Activated CD4-positive, alpha-beta memory T cell treated with anti-CD3 and anti-CD28 coated beads for 36 hours (primary cell): ENCODE data around the gene HEMK1. TPM values are rescaled to one million over a fixed set of nuclear protein-coding genes. Genes with fewer than 3 reads are reported as not detected.

Experiments
- CTCF ChIA-PET: fragments of 350-600 bp; sonication (Branson Sonifier 250); formaldehyde crosslinking; loops from one replicate; lab custom pipeline; 2021; ENCODE audit warnings: antibody characterized with exemption, inconsistent platforms; lab: Charles Lee
- POLR2A ChIA-PET: fragments of 350-600 bp; sonication (Branson Sonifier 250); formaldehyde crosslinking; loops from one replicate; lab custom pipeline; 2021; ENCODE audit warnings: antibody characterized with exemption; lab: Charles Lee
- DNase-seq: peaks from one replicate; pipeline ENCODE4 v3.0.0-alpha.2; 2020
- H3K27ac Mint-ChIP-seq: one replicate; pipeline ENCODE4 v1.8.0; 2021; ENCODE audit warnings: mixed read lengths
- H3K27me3 Mint-ChIP-seq: one replicate; pipeline ENCODE4 v1.8.0; 2021; ENCODE audit warnings: mixed read lengths
- H3K36me3 Mint-ChIP-seq: one replicate; pipeline ENCODE4 v1.8.0; 2021; ENCODE audit warnings: mixed read lengths
- H3K4me1 Mint-ChIP-seq: one replicate; pipeline ENCODE4 v1.8.0; 2021; ENCODE audit warnings: low read depth, mixed read lengths
- H3K4me3 Mint-ChIP-seq: one replicate; pipeline ENCODE4 v1.8.0; 2021; ENCODE audit warnings: mild to moderate bottlenecking, mixed read lengths
- H3K9me3 Mint-ChIP-seq: one replicate; pipeline ENCODE4 v1.8.0; 2021; ENCODE audit warnings: mixed read lengths
- intact Hi-C: fragments of 100-400 bp; cut with micrococcal nuclease; formaldehyde crosslinking; loops from one replicate; pipeline ENCODE4 v1.15.1; 2023
- total RNA-seq, 2 experiments: library from RNA; stranded (reverse); gene quantifications; one replicate each; pipeline ENCODE4 v1.2.3, GENCODE V29; 2021

HEMK1 gene
- total RNA-seq, 2 experiments from 2014 or later: 78.7 to 82.6 TPM

DNA sequence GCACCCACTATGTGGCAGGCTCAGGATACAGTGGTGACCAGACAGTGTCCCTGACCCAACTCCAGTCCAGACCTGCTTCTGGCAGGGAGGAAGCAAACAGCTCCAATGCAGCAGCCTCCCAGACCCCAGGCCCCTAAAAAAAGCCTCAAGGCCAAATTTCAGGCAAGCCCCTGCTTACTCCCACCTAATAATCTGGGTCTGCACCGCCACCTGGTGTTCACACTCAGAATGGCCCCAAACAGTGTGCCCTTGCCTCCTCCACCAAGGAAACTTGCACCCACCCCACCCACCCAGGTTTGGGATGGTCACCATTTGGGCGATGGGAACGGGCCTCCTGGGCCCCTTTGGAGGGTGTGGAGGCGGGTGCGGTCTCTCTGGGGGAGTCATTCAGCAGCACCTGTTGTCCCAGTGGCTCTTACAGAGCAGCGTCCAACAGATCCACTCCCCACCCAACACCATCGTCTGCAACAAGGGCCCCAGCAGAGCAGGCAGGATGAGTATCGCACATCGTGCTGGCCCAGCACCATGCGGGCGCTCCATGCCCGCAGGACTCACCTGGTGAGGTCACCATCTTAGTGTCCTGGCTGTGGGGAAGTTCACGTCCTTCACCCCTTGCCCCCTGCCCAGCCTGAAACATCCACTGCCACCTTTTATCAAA is 19.1 kb upstream of the HEMK1 start:
- H3K27me3 Mint-ChIP-seq: no peaks in the 10 kb centered on the region
- H3K36me3 Mint-ChIP-seq: no peaks in the 10 kb centered on the region
- H3K4me1 Mint-ChIP-seq: no peaks in the 10 kb centered on the region
- ChIA-PET CTCF (interaction anchor here (0.8 to 3.3 kb wide), 13 partner anchors 8 to 822 kb away, joined by 3 to 17 read pairs (median 4); partner anchors contain the start of genes C3orf18 and MAPKAPK3), POLR2A (no interaction called here)
- no peak overlapping the region for H3K27ac Mint-ChIP-seq
- no peaks in the 10 kb centered on the region for H3K9me3 Mint-ChIP-seq
- no peak overlapping the region for H3K4me3 Mint-ChIP-seq
- intact Hi-C loops: loop anchor here (1.0 kb wide), 1 partner anchor 114 kb away; no protein-coding TSS in a partner anchor
- DNase-seq: peak; percentile 79

DNA sequence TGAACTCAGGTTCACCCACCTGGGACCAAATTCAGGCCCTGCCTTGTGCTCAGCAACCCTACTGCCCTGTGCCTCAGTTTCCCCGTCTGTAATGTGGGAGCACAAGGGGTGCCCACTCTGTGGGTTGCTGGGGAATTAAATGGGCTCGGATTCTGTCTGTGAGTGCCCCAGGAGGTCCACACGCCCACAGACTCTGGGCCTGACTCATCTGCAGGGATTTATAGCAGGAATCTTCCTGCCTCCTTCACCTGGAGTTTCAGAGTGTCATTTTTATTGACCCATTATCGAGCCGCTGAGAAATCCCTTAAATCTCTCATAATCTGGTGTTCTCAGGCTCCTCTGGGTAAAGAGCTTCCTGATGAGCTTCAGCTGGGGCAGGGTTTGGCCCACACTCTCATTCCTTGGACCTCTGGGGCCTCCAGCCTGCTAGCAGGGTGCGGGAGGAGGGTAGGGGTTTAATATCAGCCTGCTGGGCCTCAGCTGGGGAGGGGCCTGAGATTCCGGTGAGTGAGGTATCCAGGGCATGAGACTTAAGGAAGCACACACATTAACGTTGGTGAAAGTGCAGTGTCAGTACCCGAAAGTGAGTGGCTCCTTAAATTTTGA is 18.2 kb upstream of the HEMK1 start:
- CTCF ChIA-PET: interaction anchor here (0.8 to 2.2 kb wide), 4 partner anchors 9 to 65 kb away, joined by 3 to 12 read pairs (median 6); partner anchors contain the start of genes C3orf18 and MAPKAPK3
- Mint-ChIP-seq H3K4me1 (no peaks in the 10 kb centered on the region), H3K4me3 (no peak overlapping the region), H3K27me3 (no peaks in the 10 kb centered on the region), H3K27ac (no peak overlapping the region), H3K9me3 (no peaks in the 10 kb centered on the region), H3K36me3 (no peaks in the 10 kb centered on the region)
- POLR2A ChIA-PET: no interaction called here
- no peak for DNase-seq
- intact Hi-C loops: no loop called here

DNA sequence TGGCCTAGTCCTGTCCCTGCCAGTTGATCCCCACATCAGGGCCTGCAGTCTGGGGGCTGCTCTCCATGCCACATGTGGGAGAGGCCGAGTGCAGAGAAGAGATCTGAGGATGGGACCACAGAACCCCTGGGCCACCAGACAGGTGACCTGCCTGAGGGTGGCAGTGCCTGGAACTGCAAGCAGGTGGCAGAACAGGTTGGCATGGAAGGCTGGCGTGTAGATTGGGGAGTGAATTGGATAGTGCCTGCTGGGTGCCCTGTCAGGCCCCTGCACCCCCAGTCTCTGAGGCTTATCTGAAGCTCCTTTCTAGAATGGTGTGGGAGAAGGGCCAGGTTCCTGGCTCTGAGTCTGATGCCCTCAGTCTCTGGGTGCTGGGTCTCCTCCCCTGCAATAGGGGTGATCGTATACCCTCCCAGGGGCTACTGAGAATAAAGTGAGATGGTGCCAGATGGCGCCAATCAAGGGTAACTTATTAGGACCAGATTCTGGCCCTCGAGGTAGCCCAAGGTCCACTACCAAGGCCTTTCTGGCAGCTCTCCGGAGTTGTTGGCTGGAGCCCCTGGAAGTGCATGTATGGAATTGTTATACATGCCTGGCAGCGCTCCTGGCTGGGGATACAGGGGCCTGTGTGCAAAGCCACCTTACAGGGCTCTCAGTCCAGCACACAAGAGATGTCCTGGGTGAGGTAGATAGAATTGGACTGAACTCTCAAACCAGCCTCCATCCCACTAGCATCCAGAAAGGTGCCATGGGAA is 17.5 kb upstream of the HEMK1 start:
- no peaks in the 10 kb centered on the region for H3K9me3 Mint-ChIP-seq
- ChIA-PET CTCF (interaction anchor here (0.8 to 2.2 kb wide), 3 partner anchors 9 to 65 kb away, joined by 3 to 9 read pairs (median 3); partner anchors contain the start of gene MAPKAPK3), POLR2A (no interaction called here)
- peak overlapping the region; percentile 23 for H3K27ac Mint-ChIP-seq
- no peaks in the 10 kb centered on the region for H3K4me1 Mint-ChIP-seq
- intact Hi-C loops: no loop called here
- H3K4me3 Mint-ChIP-seq: no peak overlapping the region
- peak; percentile 23 for DNase-seq
- H3K36me3 Mint-ChIP-seq: no peaks in the 10 kb centered on the region
- H3K27me3 Mint-ChIP-seq: no peaks in the 10 kb centered on the region

DNA sequence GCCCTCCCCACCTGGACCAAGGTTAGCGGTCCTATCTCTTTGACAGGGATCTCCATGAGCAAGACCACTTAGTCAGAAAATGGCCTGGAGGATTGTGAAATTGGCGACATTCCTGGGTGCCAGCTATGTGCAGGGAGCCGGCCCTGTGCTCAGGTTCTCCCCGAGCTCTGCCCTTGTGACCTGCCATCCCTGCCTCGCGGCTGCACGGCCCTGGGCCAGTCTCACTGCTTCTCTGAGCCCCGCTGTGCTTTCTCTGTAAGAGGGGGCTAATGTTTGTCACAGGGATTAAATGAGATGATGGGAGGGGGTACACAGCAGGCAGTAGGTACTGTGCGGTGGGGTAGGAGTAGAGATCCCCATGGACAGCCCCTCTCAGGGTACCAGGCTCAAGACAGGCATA is 16.7 kb upstream of the HEMK1 start:
- H3K4me3 Mint-ChIP-seq: no peak overlapping the region
- H3K4me1 Mint-ChIP-seq: no peaks in the 10 kb centered on the region
- no peaks in the 10 kb centered on the region for H3K36me3 Mint-ChIP-seq
- H3K27ac Mint-ChIP-seq: no peak overlapping the region
- CTCF ChIA-PET: no interaction called here
- H3K9me3 Mint-ChIP-seq: no peaks in the 10 kb centered on the region
- no peak for DNase-seq
- POLR2A ChIA-PET: no interaction called here
- H3K27me3 Mint-ChIP-seq: no peaks in the 10 kb centered on the region
- intact Hi-C loops: no loop called here

DNA sequence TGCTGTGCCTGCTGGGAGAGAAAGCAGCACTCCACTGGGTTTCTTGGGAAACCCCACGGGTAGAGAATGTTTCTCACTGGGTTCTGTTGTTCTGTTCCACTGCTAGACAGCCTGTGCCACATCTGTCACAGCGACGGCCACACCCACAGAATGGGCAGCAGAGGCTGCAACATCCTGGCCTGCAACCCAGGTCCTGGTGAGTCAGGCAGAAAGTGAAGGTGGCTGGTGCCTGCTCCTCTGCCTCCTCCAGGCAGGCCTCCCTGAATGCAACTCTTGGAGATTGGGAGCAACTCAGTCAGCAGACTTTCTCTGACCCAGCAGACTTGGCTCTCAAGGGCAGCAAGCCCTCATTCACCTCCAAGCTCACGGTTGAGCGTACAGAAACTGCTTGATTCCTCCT is 14.8 kb upstream of the HEMK1 start:
- Mint-ChIP-seq H3K4me1 (no peaks in the 10 kb centered on the region), H3K36me3 (no peaks in the 10 kb centered on the region), H3K4me3 (no peak overlapping the region), H3K27ac (no peak overlapping the region), H3K27me3 (no peaks in the 10 kb centered on the region), H3K9me3 (no peaks in the 10 kb centered on the region)
- ChIA-PET CTCF (interaction anchor here (1.6 kb wide), 1 partner anchor 12 kb away, joined by 5 read pairs; no protein-coding TSS in a partner anchor), POLR2A (no interaction called here)
- DNase-seq: peak; percentile 49
- intact Hi-C loops: no loop called here

DNA sequence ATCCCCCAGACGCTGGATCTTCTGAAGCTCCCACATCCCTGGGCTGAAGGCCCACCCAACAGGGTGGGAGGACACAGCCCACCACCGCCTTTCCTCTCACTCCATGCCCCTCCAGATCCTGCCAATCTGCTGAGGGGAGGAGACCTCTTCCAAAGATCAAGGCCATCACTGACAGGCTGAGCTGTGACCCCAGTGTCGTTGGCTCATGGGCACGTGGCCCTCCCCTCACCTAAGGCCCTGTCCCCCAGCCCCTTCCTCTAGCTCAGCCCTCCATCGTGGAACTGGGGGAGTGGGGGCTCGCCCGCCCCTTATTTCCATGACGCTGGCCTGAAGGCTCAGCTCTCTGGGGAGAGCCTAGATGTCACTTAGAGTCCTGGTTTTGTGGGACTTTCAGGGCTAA is 12.2 kb upstream of the HEMK1 start:
- H3K9me3 Mint-ChIP-seq: no peaks in the 10 kb centered on the region
- H3K27ac Mint-ChIP-seq: no peak overlapping the region
- H3K36me3 Mint-ChIP-seq: no peaks in the 10 kb centered on the region
- no peak for DNase-seq
- POLR2A ChIA-PET: no interaction called here
- intact Hi-C loops: no loop called here
- no peaks in the 10 kb centered on the region for H3K27me3 Mint-ChIP-seq
- H3K4me1 Mint-ChIP-seq: no peaks in the 10 kb centered on the region
- CTCF ChIA-PET: no interaction called here
- no peak overlapping the region for H3K4me3 Mint-ChIP-seq

DNA sequence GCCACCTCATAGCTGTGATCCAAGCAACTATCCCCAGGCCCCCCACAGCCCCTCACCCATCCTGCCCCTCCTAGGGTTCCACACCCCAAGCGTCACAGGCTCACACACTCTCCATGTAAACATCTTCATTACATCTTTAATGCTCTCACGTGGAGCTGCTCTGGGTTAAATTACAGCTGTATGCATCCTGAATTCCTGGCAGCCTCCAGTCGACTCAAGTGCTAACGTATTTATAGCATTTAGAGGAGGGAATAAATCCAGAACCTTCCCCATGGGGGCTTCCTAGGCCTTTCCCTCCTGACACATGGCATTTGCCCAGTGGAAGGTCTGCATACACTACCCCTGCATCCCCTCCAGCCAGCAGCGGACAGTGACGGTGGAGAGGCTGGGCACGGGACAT is 11.4 kb upstream of the HEMK1 start:
- no peak for DNase-seq
- H3K4me3 Mint-ChIP-seq: no peak overlapping the region
- H3K36me3 Mint-ChIP-seq: no peaks in the 10 kb centered on the region
- intact Hi-C loops: no loop called here
- no peaks in the 10 kb centered on the region for H3K27me3 Mint-ChIP-seq
- ChIA-PET POLR2A (interaction anchor here (0.6 kb wide), 2 partner anchors 53 to 222 kb away, joined by 3 to 4 read pairs; no protein-coding TSS in a partner anchor), CTCF (interaction anchor here (0.9 kb wide), 1 partner anchor 16 kb away, joined by 3 read pairs; no protein-coding TSS in a partner anchor)
- no peak overlapping the region for H3K27ac Mint-ChIP-seq
- no peaks in the 10 kb centered on the region for H3K9me3 Mint-ChIP-seq
- peaks cover under 1% of the 10 kb centered on the region for H3K4me1 Mint-ChIP-seq

DNA sequence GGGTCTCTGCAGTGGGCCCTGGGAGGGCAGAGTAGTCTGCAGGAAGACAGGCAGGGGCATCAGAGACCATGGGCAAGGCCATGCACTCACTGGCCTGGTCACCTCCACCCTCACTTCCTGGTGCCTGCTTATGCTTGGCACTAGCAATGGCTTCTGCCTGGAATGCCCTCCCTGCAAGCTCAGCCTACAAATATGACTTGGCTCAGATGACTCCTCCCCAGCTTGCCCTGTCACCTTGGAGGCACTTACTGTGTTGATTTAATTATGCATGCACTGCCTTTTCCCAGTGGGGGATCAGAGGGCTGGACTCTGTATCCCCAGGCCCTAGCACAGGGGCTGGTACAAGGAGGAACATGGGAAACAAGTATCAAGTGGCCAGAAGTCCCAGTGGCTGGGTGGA is 9.6 kb upstream of the HEMK1 start:
- H3K9me3 Mint-ChIP-seq: no peaks in the 10 kb centered on the region
- no peak for DNase-seq
- no peak overlapping the region for H3K27ac Mint-ChIP-seq
- ChIA-PET POLR2A (no interaction called here), CTCF (no interaction called here)
- H3K4me1 Mint-ChIP-seq: peaks cover 4% of the 10 kb centered on the region
- peaks cover 4% of the 10 kb centered on the region for H3K36me3 Mint-ChIP-seq
- intact Hi-C loops: no loop called here
- H3K27me3 Mint-ChIP-seq: no peaks in the 10 kb centered on the region
- H3K4me3 Mint-ChIP-seq: no peak overlapping the region

DNA sequence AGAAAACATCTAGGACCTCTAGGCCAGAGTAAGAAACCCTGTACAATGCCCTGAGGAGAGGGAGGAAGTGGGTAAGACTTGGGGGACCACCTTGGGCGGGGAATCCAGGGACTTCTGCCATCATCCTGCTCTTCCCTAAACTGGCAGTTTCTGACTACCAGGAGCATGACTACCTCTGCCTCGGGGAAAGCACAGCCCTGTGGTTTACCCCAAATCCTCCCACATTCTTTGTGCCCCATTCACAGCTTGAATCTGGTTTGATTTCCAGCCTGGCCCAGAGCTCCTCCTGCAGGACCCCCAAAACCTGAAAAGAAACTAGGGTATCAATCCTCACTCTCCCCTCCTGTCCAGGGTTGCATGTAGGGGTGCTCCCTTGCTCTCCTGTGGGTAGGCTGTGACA is 6.5 kb upstream of the HEMK1 start:
- CTCF ChIA-PET: no interaction called here
- Mint-ChIP-seq H3K27me3 (no peaks in the 10 kb centered on the region), H3K4me1 (peaks cover 20% of the 10 kb centered on the region), H3K4me3 (no peak overlapping the region), H3K9me3 (no peaks in the 10 kb centered on the region), H3K36me3 (peaks cover 6% of the 10 kb centered on the region), H3K27ac (no peak overlapping the region)
- intact Hi-C loops: no loop called here
- POLR2A ChIA-PET: no interaction called here
- no peak for DNase-seq

DNA sequence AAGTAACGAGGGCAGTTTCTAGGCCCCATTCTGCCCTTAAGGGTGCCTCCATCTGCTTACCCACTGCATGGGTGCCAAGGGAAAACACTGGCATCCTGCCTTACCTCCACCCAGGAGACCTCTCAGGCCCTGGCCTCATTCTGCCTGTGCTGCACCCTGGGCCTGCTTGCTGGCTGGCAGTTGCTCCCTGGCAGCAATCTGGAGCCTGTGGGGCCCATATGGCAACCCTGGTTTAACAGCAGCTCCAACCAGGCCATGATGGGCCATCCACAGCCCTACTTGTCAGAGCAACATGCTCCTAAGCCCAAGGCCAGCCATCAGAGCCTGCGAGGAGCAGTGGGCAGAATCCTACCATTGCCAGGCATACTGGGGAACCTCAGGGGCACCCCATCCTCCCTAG is 5.5 kb upstream of the HEMK1 start:
- H3K36me3 Mint-ChIP-seq: peaks cover 6% of the 10 kb centered on the region
- no peak overlapping the region for H3K27ac Mint-ChIP-seq
- H3K4me3 Mint-ChIP-seq: no peak overlapping the region
- intact Hi-C loops: no loop called here
- POLR2A ChIA-PET: no interaction called here
- peaks cover 20% of the 10 kb centered on the region for H3K4me1 Mint-ChIP-seq
- CTCF ChIA-PET: no interaction called here
- no peaks in the 10 kb centered on the region for H3K27me3 Mint-ChIP-seq
- no peaks in the 10 kb centered on the region for H3K9me3 Mint-ChIP-seq
- no peak for DNase-seq

DNA sequence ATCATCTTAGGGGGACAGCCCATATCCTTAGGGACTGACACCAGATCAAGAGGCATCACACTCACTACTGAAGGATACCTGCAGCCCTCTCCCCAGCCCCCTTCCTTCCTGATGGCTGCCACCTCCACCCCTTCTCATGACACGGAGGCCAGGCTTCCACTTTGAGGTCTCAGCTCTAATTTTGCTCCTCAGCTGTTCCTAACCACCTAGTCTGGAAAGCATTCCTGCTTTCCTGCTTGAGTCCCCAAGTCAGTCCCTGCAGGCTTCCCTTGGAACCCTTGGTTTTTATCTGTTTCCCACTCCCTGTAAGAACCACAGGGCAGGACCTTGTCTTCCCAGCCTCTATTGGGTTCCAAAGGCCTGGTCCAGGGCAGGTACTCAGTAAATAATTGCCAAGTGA is 5.0 kb upstream of the HEMK1 start:
- no peak for DNase-seq
- Mint-ChIP-seq H3K9me3 (no peaks in the 10 kb centered on the region), H3K4me3 (no peak overlapping the region), H3K36me3 (peaks cover 6% of the 10 kb centered on the region), H3K27ac (no peak overlapping the region), H3K27me3 (no peaks in the 10 kb centered on the region), H3K4me1 (peaks cover 20% of the 10 kb centered on the region)
- POLR2A ChIA-PET: interaction anchor here (0.9 kb wide), 1 partner anchor 49 kb away, joined by 3 read pairs; no protein-coding TSS in a partner anchor
- CTCF ChIA-PET: no interaction called here
- intact Hi-C loops: no loop called here

DNA sequence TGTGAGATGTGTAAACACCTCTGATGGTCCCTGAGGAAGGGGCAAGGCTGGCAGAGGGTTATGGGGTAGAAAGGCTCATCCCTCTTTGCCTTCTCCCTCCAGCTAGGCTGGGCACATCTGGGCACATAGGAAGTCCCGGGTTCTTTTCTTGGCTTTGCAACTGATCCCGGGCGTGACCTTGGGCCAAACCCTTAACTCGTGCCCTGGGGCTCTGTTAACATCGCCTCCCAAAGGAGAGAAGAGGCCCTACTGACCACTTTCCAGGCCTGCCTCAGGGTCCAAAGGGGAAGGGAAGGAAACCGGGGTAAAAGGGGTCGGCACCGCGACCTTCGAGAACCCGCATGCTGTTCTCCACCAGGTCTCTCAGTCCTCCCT is 2.3 kb upstream of the HEMK1 start:
- no peak for DNase-seq
- peak overlapping the region; percentile 76 for H3K4me3 Mint-ChIP-seq
- no peaks in the 10 kb centered on the region for H3K27me3 Mint-ChIP-seq
- intact Hi-C loops: loop anchor here (5.0 kb wide), 1 partner anchor 210 kb away; the partner anchor contains the start of gene TMEM115
- H3K9me3 Mint-ChIP-seq: no peaks in the 10 kb centered on the region
- peaks cover 32% of the 10 kb centered on the region for H3K36me3 Mint-ChIP-seq
- POLR2A ChIA-PET: interaction anchor here (1.2 to 14.0 kb wide), 3 partner anchors 23 to 216 kb away, joined by 3 to 1013 read pairs (median 510); partner anchors contain the start of genes CISH, CYB561D2, MAPKAPK3 and NPRL2
- CTCF ChIA-PET: interaction anchor here (1.0 to 14.6 kb wide), 6 partner anchors 17 to 108 kb away, joined by 4 to 908 read pairs (median 10); partner anchors contain the start of genes CISH, DOCK3 and MAPKAPK3
- H3K27ac Mint-ChIP-seq: peak overlapping the region; percentile 23
- peaks cover 36% of the 10 kb centered on the region for H3K4me1 Mint-ChIP-seq
